ENCODE measurements around the gene FAM200C. TPM values are rescaled to one million over a fixed set of nuclear protein-coding genes. Genes with fewer than 3 reads are reported as not detected.

The FAM200C gene
- total RNA-seq, 4 donors from 2014 or later: 3.0 to 9.6 (median 5.8) TPM

GRCh38 chr5:160434022-160434531, 34.2 kb upstream of the FAM200C start:
- H3K4me1 ChIP-seq: peaks cover 7 to 9% (median 8%) of the 10 kb centered on the region in 4 donors
- no peak for TF ChIP-seq CTCF (IDR thresholded peaks at IDR 0.05)
- TF ChIP-seq EP300 (IDR thresholded peaks at IDR 0.05): no peak
- no peak for TF ChIP-seq POLR2A (IDR thresholded peaks at IDR 0.05; ENCODE audit: low read depth)
- TF ChIP-seq POLR2AphosphoS5 (IDR thresholded peaks at IDR 0.05): no peak
- intact Hi-C loops (cut with DNase I): no loop called here
- peaks cover 0 to 18% (median 0%) of the 10 kb centered on the region in 4 donors for H3K27me3 ChIP-seq
- no peak for DNase-seq (ENCODE audit: extremely low spot score)
- H3K4me3 ChIP-seq: no peak overlapping the region
- no peaks in the 10 kb centered on the region for H3K9me3 ChIP-seq
- H3K27ac ChIP-seq (replicated peaks in 1 of 4): no peak overlapping the region
- whole genome bisulfite sequencing: 54% methylated on average over 9 of the region's 9 CpGs
- H3K36me3 ChIP-seq: no peaks in the 10 kb centered on the region

GRCh38 chr5:160432787-160433186, 32.9 kb upstream of the FAM200C start:
- H3K4me3 ChIP-seq: no peak overlapping the region
- intact Hi-C loops (cut with DNase I): no loop called here
- H3K4me1 ChIP-seq: no peaks in the 10 kb centered on the region
- no peak overlapping the region for H3K27ac ChIP-seq (replicated peaks in 1 of 4)
- peaks cover 0 to 18% (median 0%) of the 10 kb centered on the region in 4 donors for H3K27me3 ChIP-seq
- no peaks in the 10 kb centered on the region for H3K36me3 ChIP-seq
- WGBS: 92% methylated on average over 4 of the region's 7 CpGs
- TF ChIP-seq EP300 (IDR thresholded peaks at IDR 0.05) (no peak), POLR2AphosphoS5 (IDR thresholded peaks at IDR 0.05) (no peak), CTCF (IDR thresholded peaks at IDR 0.05) (no peak), POLR2A (IDR thresholded peaks at IDR 0.05; ENCODE audit: low read depth) (no peak)
- DNase-seq (ENCODE audit: extremely low spot score): no peak
- no peaks in the 10 kb centered on the region for H3K9me3 ChIP-seq

- TF ChIP-seq POLR2A (IDR thresholded peaks at IDR 0.05; ENCODE audit: low read depth): no peak
- TF ChIP-seq EP300 (IDR thresholded peaks at IDR 0.05): no peak
- no peak for TF ChIP-seq CTCF (IDR thresholded peaks at IDR 0.05)
- TF ChIP-seq POLR2AphosphoS5 (IDR thresholded peaks at IDR 0.05): no peak
- no peak for DNase-seq (ENCODE audit: extremely low spot score)
- WGBS: 100% methylated on average over 4 of the region's 4 CpGs
- Histone ChIP-seq H3K36me3 (no peaks in the 10 kb centered on the region), H3K27me3 (peaks cover 0 to 18% (median 0%) of the 10 kb centered on the region in 4 donors), H3K4me3 (no peak overlapping the region), H3K9me3 (no peaks in the 10 kb centered on the region), H3K27ac (replicated peaks in 1 of 4) (no peak overlapping the region), H3K4me1 (no peaks in the 10 kb centered on the region)
- intact Hi-C loops (cut with DNase I): no loop called here
Measured at GRCh38 chr5:160432196-160432595, 32.3 kb upstream of the FAM200C start.

- no peak for TF ChIP-seq POLR2AphosphoS5 (IDR thresholded peaks at IDR 0.05)
- TF ChIP-seq EP300 (IDR thresholded peaks at IDR 0.05): no peak
- no peak for TF ChIP-seq POLR2A (IDR thresholded peaks at IDR 0.05; ENCODE audit: low read depth)
- TF ChIP-seq CTCF (IDR thresholded peaks at IDR 0.05): no peak
Measured at GRCh38 chr5:160427607-160428006, 27.8 kb upstream of the FAM200C start.

GRCh38 chr5:160423099-160423498, 23.2 kb upstream of the FAM200C start:
- no peak for DNase-seq (ENCODE audit: extremely low spot score)
- no peaks in the 10 kb centered on the region for H3K27me3 ChIP-seq
- intact Hi-C loops (cut with DNase I): no loop called here
- H3K4me1 ChIP-seq: peaks cover 7 to 25% (median 20%) of the 10 kb centered on the region in 4 donors
- TF ChIP-seq CTCF (IDR thresholded peaks at IDR 0.05) (no peak), EP300 (IDR thresholded peaks at IDR 0.05) (no peak), POLR2AphosphoS5 (IDR thresholded peaks at IDR 0.05) (no peak), POLR2A (IDR thresholded peaks at IDR 0.05; ENCODE audit: low read depth) (no peak)
- no peak overlapping the region for H3K4me3 ChIP-seq
- 63% methylated on average over 2 of the region's 2 CpGs for WGBS
- H3K36me3 ChIP-seq: no peaks in the 10 kb centered on the region
- H3K9me3 ChIP-seq: no peaks in the 10 kb centered on the region
- no peak overlapping the region for H3K27ac ChIP-seq (replicated peaks in 1 of 4)

More at GRCh38 chr5:160427607-160428006, 27.8 kb upstream of the FAM200C start:
- intact Hi-C loops (cut with DNase I): no loop called here
- Histone ChIP-seq H3K4me1 (peaks cover 0 to under 1% (median 0%) of the 10 kb centered on the region in 4 donors), H3K27me3 (no peaks in the 10 kb centered on the region), H3K36me3 (no peaks in the 10 kb centered on the region), H3K27ac (replicated peaks in 1 of 4) (no peak overlapping the region), H3K4me3 (no peak overlapping the region), H3K9me3 (no peaks in the 10 kb centered on the region)
- DNase-seq (ENCODE audit: extremely low spot score): no peak
- 95% methylated on average over 4 of the region's 4 CpGs for WGBS

Data from esophagus muscularis mucosa (tissue), 4 donors.